ENCODE data around the gene FSTL4. TPM values are rescaled to one million over a fixed set of nuclear protein-coding genes. Genes with fewer than 3 reads are reported as not detected.

FSTL4 gene
- total RNA-seq, 1 experiment from 2014 or later, result not detected

GRCh38 chr5:133415906-133416305 lies 196.4 kb downstream of the FSTL4 start:
- H3K36me3 ChIP-seq (ENCODE audit: low read depth), result no peaks in the 10 kb centered on the region
- ChIA-PET POLR2A (ENCODE audit: unreplicated experiment) (no interaction called here), CTCF (no interaction called here)
- intact Hi-C loops (cut with micrococcal nuclease; ENCODE audit: unreplicated experiment), result no loop called here
- no peaks in the 10 kb centered on the region for H3K27me3 ChIP-seq (ENCODE audit: insufficient read depth, low read depth)
- no peaks in the 10 kb centered on the region for H3K9me2 ChIP-seq (ENCODE audit: insufficient read depth)
- no peak for DNase-seq
- H3F3A ChIP-seq (ENCODE audit: insufficient read depth, low read depth), result no peaks in the 10 kb centered on the region
- no TSS peak for BruUV-seq (replicated peaks)
- no peak overlapping the region for H3K4me3 ChIP-seq
- H3K4me1 ChIP-seq (replicated peaks; ENCODE audit: insufficient read depth), result no peaks in the 10 kb centered on the region
- H3K4me2 ChIP-seq, result no peak overlapping the region
- no peaks in the 10 kb centered on the region for H3K9me3 ChIP-seq (ENCODE audit: insufficient read depth, low read depth)
- no peak overlapping the region for H3K27ac ChIP-seq
- TF ChIP-seq EZH2 (IDR thresholded peaks at IDR 0.05; ENCODE audit: low read depth), result no peak
- TF ChIP-seq CTCF (conservative IDR thresholded peaks at IDR 0.05), result no peak
- H2AFZ ChIP-seq, result no peak overlapping the region
- no peaks in the 10 kb centered on the region for H3K79me2 ChIP-seq (ENCODE audit: low read depth)
- no peaks in the 10 kb centered on the region for H4K20me1 ChIP-seq (ENCODE audit: insufficient read depth)

- Histone ChIP-seq H3F3A (ENCODE audit: insufficient read depth, low read depth) (no peaks in the 10 kb centered on the region), H2AFZ (no peak overlapping the region), H3K4me2 (no peak overlapping the region), H3K79me2 (ENCODE audit: low read depth) (no peaks in the 10 kb centered on the region), H3K36me3 (ENCODE audit: low read depth) (no peaks in the 10 kb centered on the region), H4K20me1 (ENCODE audit: insufficient read depth) (no peaks in the 10 kb centered on the region), H3K9me2 (ENCODE audit: insufficient read depth) (no peaks in the 10 kb centered on the region), H3K4me1 (replicated peaks; ENCODE audit: insufficient read depth) (no peaks in the 10 kb centered on the region), H3K27me3 (ENCODE audit: insufficient read depth, low read depth) (no peaks in the 10 kb centered on the region), H3K27ac (no peak overlapping the region), H3K4me3 (no peak overlapping the region), H3K9me3 (ENCODE audit: insufficient read depth, low read depth) (no peaks in the 10 kb centered on the region)
- intact Hi-C loops (cut with micrococcal nuclease; ENCODE audit: unreplicated experiment), result no loop called here
- BruUV-seq (replicated peaks), result no TSS peak
- POLR2A ChIA-PET (ENCODE audit: unreplicated experiment), result no interaction called here
- CTCF ChIA-PET, result no interaction called here
- TF ChIP-seq EZH2 (IDR thresholded peaks at IDR 0.05; ENCODE audit: low read depth) (no peak), CTCF (conservative IDR thresholded peaks at IDR 0.05) (no peak)
- no peak for DNase-seq
Observed at GRCh38 chr5:133415506-133415905, 196.8 kb downstream of the FSTL4 start.

- no TSS peak for BruUV-seq (replicated peaks)
- intact Hi-C loops (cut with micrococcal nuclease; ENCODE audit: unreplicated experiment), result no loop called here
Observed at GRCh38 chr5:133412661-133413060, 199.7 kb downstream of the FSTL4 start.

More at GRCh38 chr5:133412661-133413060, 199.7 kb downstream of the FSTL4 start:
- Histone ChIP-seq H3K27ac (no peak overlapping the region), H3K36me3 (ENCODE audit: low read depth) (no peaks in the 10 kb centered on the region), H3F3A (ENCODE audit: insufficient read depth, low read depth) (peaks cover 2% of the 10 kb centered on the region; the same call in 1 of the 2 replicates), H4K20me1 (ENCODE audit: insufficient read depth) (no peaks in the 10 kb centered on the region), H3K4me3 (no peak overlapping the region), H3K9me3 (ENCODE audit: insufficient read depth, low read depth) (no peaks in the 10 kb centered on the region), H3K4me2 (no peak overlapping the region), H3K4me1 (replicated peaks; ENCODE audit: insufficient read depth) (peaks cover 6% of the 10 kb centered on the region), H3K27me3 (ENCODE audit: insufficient read depth, low read depth) (no peaks in the 10 kb centered on the region), H3K9me2 (ENCODE audit: insufficient read depth) (no peaks in the 10 kb centered on the region), H3K79me2 (ENCODE audit: low read depth) (no peaks in the 10 kb centered on the region), H2AFZ (no peak overlapping the region)
- peak in 1 of 2 experiments; percentile 37 for DNase-seq
- CTCF ChIA-PET, result no interaction called here
- POLR2A ChIA-PET (ENCODE audit: unreplicated experiment), result no interaction called here
- TF ChIP-seq EZH2 (IDR thresholded peaks at IDR 0.05; ENCODE audit: low read depth), result no peak
- no peak for TF ChIP-seq CTCF (conservative IDR thresholded peaks at IDR 0.05)
